Measurements from ENCODE around the gene CCDC92. TPM values are rescaled to one million over a fixed set of nuclear protein-coding genes. Genes with fewer than 3 reads are reported as not detected.
A peak's percentile ranks its signal among the peaks of the same experiment; 100 is the strongest.

The CCDC92 gene
- polyA plus RNA-seq, 6 donors from 2014 or later: 18.7 to 31.5 (median 23.0) TPM

- Mint-ChIP-seq H3K4me3 (no peak overlapping the region), H3K9me3 (no peaks in the 10 kb centered on the region), H3K27ac (peak overlapping the region in 1 of 6 donors; percentile 60), H3K4me1 (peaks cover 6 to 12% (median 7%) of the 10 kb centered on the region in 3 donors), H3K27me3 (peaks cover 0 to 3% (median 0%) of the 10 kb centered on the region in 3 donors), H3K36me3 (no peaks in the 10 kb centered on the region)
- no peak for ATAC-seq (ENCODE audit: low read depth in 2 of 2)
- DNase-seq: no peak
Measured at GRCh38 chr12:123908884-123909725, 63.5 kb downstream of the CCDC92 start.

DNA sequence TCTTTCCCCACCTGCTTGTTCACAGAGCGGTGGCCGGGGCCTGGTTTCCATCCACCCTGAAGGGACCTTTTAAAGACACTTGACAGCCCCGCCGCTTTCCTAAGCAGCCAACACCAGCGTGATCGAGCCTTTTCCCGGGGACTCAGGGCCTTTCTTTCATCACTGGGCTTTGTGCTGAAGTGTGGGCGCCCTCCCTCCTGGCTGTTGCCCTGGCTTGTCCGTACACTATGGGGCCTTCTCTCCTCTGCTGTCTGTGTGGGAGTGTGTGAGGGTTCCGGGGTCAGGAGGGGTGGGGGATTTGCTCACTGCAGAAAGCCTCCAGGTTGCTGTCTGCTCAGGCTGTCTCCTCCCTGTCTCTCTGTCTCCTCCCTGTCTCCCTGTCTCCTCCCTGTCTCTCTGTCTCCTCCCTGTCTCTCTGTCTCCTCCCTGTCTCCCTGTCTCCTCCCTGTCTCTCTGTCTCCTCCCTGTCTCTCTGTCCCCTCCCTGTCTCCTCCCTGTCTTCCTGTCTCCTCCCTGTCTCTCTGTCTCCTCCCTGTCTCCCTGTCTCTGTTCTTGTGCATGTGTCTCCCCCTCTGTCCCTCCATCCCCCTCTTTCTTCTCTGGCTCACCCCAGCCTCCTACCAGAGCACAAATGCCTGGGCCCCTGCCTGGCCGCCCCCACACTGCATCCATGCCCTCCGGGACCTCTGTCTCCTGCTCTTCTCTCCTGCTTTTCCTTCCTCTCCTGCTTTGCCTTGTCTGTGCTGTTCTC lies 64.7 kb downstream of the CCDC92 start:
- Mint-ChIP-seq H3K4me3 (no peak overlapping the region), H3K27me3 (peaks cover 0 to 6% (median 0%) of the 10 kb centered on the region in 3 donors), H3K27ac (peak overlapping the region in 2 of 6 donors; percentile 54 to 60), H3K4me1 (peaks cover 6 to 12% (median 7%) of the 10 kb centered on the region in 3 donors), H3K36me3 (no peaks in the 10 kb centered on the region), H3K9me3 (no peaks in the 10 kb centered on the region)
- DNase-seq (no peak), ATAC-seq (ENCODE audit: low read depth in 2 of 2) (no peak)

GRCh38 chr12:123906711-123907420 lies 65.8 kb downstream of the CCDC92 start:
- ATAC-seq (ENCODE audit: low read depth in 2 of 2) (no peak), DNase-seq (no peak)
- no peaks in the 10 kb centered on the region for H3K36me3 Mint-ChIP-seq
- H3K27ac Mint-ChIP-seq: peak overlapping the region in 1 of 6 donors; percentile 39
- H3K4me3 Mint-ChIP-seq: no peak overlapping the region
- H3K4me1 Mint-ChIP-seq: peaks cover 6 to 12% (median 7%) of the 10 kb centered on the region in 3 donors
- no peaks in the 10 kb centered on the region for H3K9me3 Mint-ChIP-seq
- H3K27me3 Mint-ChIP-seq: peaks cover 0 to 14% (median 9%) of the 10 kb centered on the region in 3 donors

- no peaks in the 10 kb centered on the region for H3K36me3 Mint-ChIP-seq
- peak overlapping the region in 1 of 6 donors; percentile 5 for H3K27ac Mint-ChIP-seq
- peaks cover 5 to 8% (median 7%) of the 10 kb centered on the region in 3 donors for H3K4me1 Mint-ChIP-seq
- no peak overlapping the region for H3K4me3 Mint-ChIP-seq
- peaks cover 0 to 24% (median 19%) of the 10 kb centered on the region in 3 donors for H3K27me3 Mint-ChIP-seq
- H3K9me3 Mint-ChIP-seq: no peaks in the 10 kb centered on the region
- DNase-seq (peak; percentile 55), ATAC-seq (ENCODE audit: low read depth in 2 of 2) (peak; percentile 49 to 65)
Measured at GRCh38 chr12:123905319-123905925, 67.2 kb downstream of the CCDC92 start.

- Mint-ChIP-seq H3K27ac (no peak overlapping the region), H3K27me3 (peaks cover 11 to 33% (median 24%) of the 10 kb centered on the region in 3 donors), H3K36me3 (no peaks in the 10 kb centered on the region), H3K9me3 (no peaks in the 10 kb centered on the region), H3K4me1 (peaks cover 0 to 8% (median 7%) of the 10 kb centered on the region in 3 donors), H3K4me3 (no peak overlapping the region)
- DNase-seq: no peak
- ATAC-seq (ENCODE audit: low read depth in 2 of 2): no peak
Measured at GRCh38 chr12:123903301-123904065, 69.1 kb downstream of the CCDC92 start.

GRCh38 chr12:123902821-123903220 lies 69.8 kb downstream of the CCDC92 start:
- Mint-ChIP-seq H3K4me3 (no peak overlapping the region), H3K36me3 (no peaks in the 10 kb centered on the region), H3K9me3 (no peaks in the 10 kb centered on the region), H3K27ac (no peak overlapping the region), H3K27me3 (peaks cover 11 to 33% (median 24%) of the 10 kb centered on the region in 3 donors), H3K4me1 (peaks cover 0 to 8% (median 7%) of the 10 kb centered on the region in 3 donors)
- no peak for ATAC-seq (ENCODE audit: low read depth in 2 of 2)
- DNase-seq: no peak

- H3K36me3 Mint-ChIP-seq: no peaks in the 10 kb centered on the region
- DNase-seq (no peak), ATAC-seq (ENCODE audit: low read depth in 2 of 2) (no peak)
- no peaks in the 10 kb centered on the region for H3K9me3 Mint-ChIP-seq
- peaks cover 11 to 33% (median 24%) of the 10 kb centered on the region in 3 donors for H3K27me3 Mint-ChIP-seq
- peaks cover 0 to 8% (median 7%) of the 10 kb centered on the region in 3 donors for H3K4me1 Mint-ChIP-seq
- H3K4me3 Mint-ChIP-seq: no peak overlapping the region
- H3K27ac Mint-ChIP-seq: peak overlapping the region in 1 of 6 donors; percentile 45
Measured at GRCh38 chr12:123900871-123901376, 71.7 kb downstream of the CCDC92 start.

DNA sequence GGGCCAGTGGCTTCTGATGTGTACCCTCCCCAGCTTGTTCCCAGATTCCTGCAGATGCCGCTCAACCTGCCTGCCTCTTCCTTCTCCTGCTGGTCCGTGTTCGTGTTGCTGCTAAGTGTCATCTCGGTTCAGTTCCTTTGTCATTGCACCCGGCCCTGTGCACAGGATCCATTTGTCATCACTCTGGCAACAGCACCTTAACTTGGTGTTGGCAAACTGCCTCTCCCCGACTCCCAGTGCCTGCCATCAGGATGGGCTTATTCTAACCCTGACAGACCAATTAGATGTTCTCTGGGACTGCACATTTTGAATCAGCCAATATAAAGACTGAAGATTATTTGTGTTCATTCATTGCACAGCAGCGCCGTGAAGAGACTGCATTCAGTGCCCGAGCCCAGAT lies 73.3 kb downstream of the CCDC92 start:
- Mint-ChIP-seq H3K9me3 (no peaks in the 10 kb centered on the region), H3K4me1 (peaks cover 0 to 2% (median 0%) of the 10 kb centered on the region in 3 donors), H3K4me3 (no peak overlapping the region), H3K36me3 (no peaks in the 10 kb centered on the region), H3K27me3 (peaks cover 20 to 33% (median 29%) of the 10 kb centered on the region in 3 donors), H3K27ac (no peak overlapping the region)
- DNase-seq: no peak
- ATAC-seq (ENCODE audit: low read depth in 2 of 2): no peak

DNA sequence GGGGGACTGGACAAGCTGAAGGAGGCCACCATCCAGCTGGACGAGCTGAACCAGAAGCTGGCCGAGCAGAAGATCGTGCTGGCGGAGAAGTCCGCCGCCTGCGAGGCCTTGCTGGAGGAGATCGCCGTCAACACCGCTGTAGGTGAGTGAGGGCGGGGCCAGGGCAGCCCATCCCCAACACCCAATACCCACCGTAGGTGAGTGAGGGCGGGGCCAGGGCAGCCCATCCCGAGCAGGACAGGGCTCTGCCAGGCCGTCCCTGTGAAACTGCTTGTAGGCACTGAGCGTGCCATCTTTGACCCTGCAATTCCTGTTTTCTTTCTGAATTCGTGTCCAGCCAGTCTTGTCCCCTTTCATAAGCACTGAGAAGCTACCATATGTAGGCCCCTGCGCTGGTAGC lies 74.0 kb downstream of the CCDC92 start:
- DNase-seq: no peak
- Mint-ChIP-seq H3K4me3 (no peak overlapping the region), H3K27me3 (peaks cover 21 to 29% (median 27%) of the 10 kb centered on the region in 3 donors), H3K27ac (no peak overlapping the region), H3K4me1 (peaks cover 0 to 2% (median 0%) of the 10 kb centered on the region in 3 donors), H3K9me3 (no peaks in the 10 kb centered on the region), H3K36me3 (no peaks in the 10 kb centered on the region)
- ATAC-seq (ENCODE audit: low read depth in 2 of 2): no peak

DNA sequence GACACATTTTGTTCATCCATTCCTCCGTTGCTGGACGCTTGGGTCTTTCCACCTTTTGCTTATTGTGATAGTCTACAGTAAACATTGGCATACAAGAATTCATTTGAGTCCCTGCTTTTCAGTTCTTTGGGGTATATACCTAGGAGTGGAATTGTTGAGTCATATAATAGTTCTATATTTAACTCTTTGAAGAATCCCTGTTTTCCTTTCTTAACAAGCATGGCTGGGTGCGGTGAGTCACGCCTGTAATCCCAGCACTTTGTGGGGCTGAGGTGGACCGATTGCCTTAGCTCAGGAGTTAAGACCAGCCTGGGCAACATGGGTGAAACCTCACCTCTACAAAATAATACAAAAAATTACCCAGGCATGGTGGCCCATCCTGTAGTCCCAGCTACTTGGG lies 75.4 kb downstream of the CCDC92 start:
- H3K27ac Mint-ChIP-seq: no peak overlapping the region
- no peak for DNase-seq
- H3K4me3 Mint-ChIP-seq: no peak overlapping the region
- H3K36me3 Mint-ChIP-seq: no peaks in the 10 kb centered on the region
- ATAC-seq (ENCODE audit: low read depth in 2 of 2): no peak
- peaks cover 0 to 2% (median 0%) of the 10 kb centered on the region in 3 donors for H3K4me1 Mint-ChIP-seq
- no peaks in the 10 kb centered on the region for H3K9me3 Mint-ChIP-seq
- H3K27me3 Mint-ChIP-seq: peaks cover 21 to 24% (median 22%) of the 10 kb centered on the region in 3 donors

DNA sequence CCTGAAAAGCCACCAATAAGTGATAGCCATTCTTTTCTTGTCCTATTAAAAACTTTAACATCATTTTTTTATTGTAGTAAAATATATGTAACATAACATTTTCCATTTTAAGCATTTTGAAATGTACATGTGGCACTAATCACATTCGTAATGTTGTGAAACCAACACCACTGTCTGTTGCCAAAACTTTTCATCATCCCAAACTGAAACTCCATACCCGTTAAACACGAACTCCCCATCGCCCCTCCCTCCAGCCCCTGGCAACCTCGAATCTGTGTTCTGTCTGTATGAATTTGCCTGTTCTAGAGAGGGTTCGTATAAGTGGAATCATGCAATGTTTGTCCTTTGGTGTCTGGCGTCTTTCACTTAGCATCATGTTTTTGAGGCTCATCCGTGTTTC lies 75.9 kb downstream of the CCDC92 start:
- peaks cover 0 to 2% (median 0%) of the 10 kb centered on the region in 3 donors for H3K4me1 Mint-ChIP-seq
- no peaks in the 10 kb centered on the region for H3K36me3 Mint-ChIP-seq
- H3K27me3 Mint-ChIP-seq: peaks cover 19 to 24% (median 21%) of the 10 kb centered on the region in 3 donors
- no peak for DNase-seq
- no peak overlapping the region for H3K27ac Mint-ChIP-seq
- no peak overlapping the region for H3K4me3 Mint-ChIP-seq
- ATAC-seq (ENCODE audit: low read depth in 2 of 2): no peak
- no peaks in the 10 kb centered on the region for H3K9me3 Mint-ChIP-seq

GRCh38 chr12:123895451-123895850 lies 77.2 kb downstream of the CCDC92 start:
- no peak for ATAC-seq (ENCODE audit: low read depth in 2 of 2)
- H3K36me3 Mint-ChIP-seq: no peaks in the 10 kb centered on the region
- H3K4me3 Mint-ChIP-seq: no peak overlapping the region
- no peaks in the 10 kb centered on the region for H3K4me1 Mint-ChIP-seq
- H3K27ac Mint-ChIP-seq: peak overlapping the region in 1 of 6 donors; percentile 39
- no peaks in the 10 kb centered on the region for H3K9me3 Mint-ChIP-seq
- peaks cover 21 to 26% (median 21%) of the 10 kb centered on the region in 3 donors for H3K27me3 Mint-ChIP-seq
- no peak for DNase-seq

Measured in naive B cell (primary cell).